Activated T-helper 1 cell treated with anti-CD3 and anti-CD28 coated beads, Interleukin-12 subunit alpha, Interleukin-12 subunit beta, Interleukin-2, Interleukin-4 antibody, amounts not matched to agents 30 ng/mL and 10 ng/mL and 1 ng/mL, durations not matched to agents 14 hours and 24 hours and 36 hours (primary cell): ENCODE results near the gene ZNF804B. TPM values are rescaled to one million over a fixed set of nuclear protein-coding genes. Genes with fewer than 3 reads are reported as not detected.

Source experiments
- DNase-seq: peaks from one replicate; pipeline ENCODE4 v3.0.0; 2021; ENCODE audit warnings: low spot score
- H3K27ac Mint-ChIP-seq: one replicate; pipeline ENCODE4 v1.8.0; 2021; ENCODE audit warnings: mild to moderate bottlenecking, mixed read lengths
- H3K27me3 Mint-ChIP-seq: one replicate; pipeline ENCODE4 v1.8.0; 2022; ENCODE audit warnings: mild to moderate bottlenecking, moderate library complexity, mixed read lengths; ENCODE audit not compliant: insufficient read depth
- H3K36me3 Mint-ChIP-seq: one replicate; pipeline ENCODE4 v1.8.0; 2021; ENCODE audit warnings: low read depth, mixed read lengths
- H3K4me1 Mint-ChIP-seq: one replicate; pipeline ENCODE4 v1.8.0; 2021; ENCODE audit warnings: low read depth, mixed read lengths
- H3K4me3 Mint-ChIP-seq: one replicate; pipeline ENCODE4 v1.8.0; 2021; ENCODE audit warnings: mild to moderate bottlenecking, moderate library complexity, mixed read lengths
- H3K9me3 Mint-ChIP-seq: one replicate; pipeline ENCODE4 v1.8.0; 2021; ENCODE audit warnings: mixed read lengths
- intact Hi-C: fragments of 100-400 bp; cut with micrococcal nuclease; formaldehyde crosslinking; loops from one replicate; pipeline ENCODE4 v1.15.1; 2024
- total RNA-seq: library from RNA; stranded (reverse); gene quantifications from 2 replicates; pipeline ENCODE4 v1.2.3, GENCODE V29; 2022

ZNF804B gene
- total RNA-seq, 1 donor from 2014 or later: not detected

DNA sequence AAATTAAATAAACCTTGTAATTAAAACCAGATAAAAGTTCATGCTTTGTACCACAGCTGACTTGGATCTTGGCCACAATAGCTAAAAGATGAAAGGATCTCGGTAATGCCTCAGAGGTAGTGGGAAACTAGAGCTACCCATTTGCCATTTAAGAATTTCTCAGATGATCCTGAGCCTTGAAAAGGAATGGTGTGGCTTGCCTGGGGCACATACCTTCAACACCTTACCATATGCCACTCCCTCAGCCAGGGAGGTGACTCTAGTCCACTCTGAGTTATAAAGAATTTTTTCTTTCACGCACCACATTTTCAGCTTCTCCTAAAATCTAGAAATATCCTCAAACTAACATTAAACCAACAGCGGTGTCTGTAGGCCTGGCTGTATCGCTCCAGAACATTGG lies 552.4 kb downstream of the ZNF804B start:
- H3K27me3 Mint-ChIP-seq: no peaks in the 10 kb centered on the region
- H3K4me3 Mint-ChIP-seq: no peak overlapping the region
- intact Hi-C loops: no loop called here
- H3K27ac Mint-ChIP-seq: no peak overlapping the region
- H3K9me3 Mint-ChIP-seq: no peaks in the 10 kb centered on the region
- DNase-seq: no peak
- no peaks in the 10 kb centered on the region for H3K4me1 Mint-ChIP-seq
- no peaks in the 10 kb centered on the region for H3K36me3 Mint-ChIP-seq

DNA sequence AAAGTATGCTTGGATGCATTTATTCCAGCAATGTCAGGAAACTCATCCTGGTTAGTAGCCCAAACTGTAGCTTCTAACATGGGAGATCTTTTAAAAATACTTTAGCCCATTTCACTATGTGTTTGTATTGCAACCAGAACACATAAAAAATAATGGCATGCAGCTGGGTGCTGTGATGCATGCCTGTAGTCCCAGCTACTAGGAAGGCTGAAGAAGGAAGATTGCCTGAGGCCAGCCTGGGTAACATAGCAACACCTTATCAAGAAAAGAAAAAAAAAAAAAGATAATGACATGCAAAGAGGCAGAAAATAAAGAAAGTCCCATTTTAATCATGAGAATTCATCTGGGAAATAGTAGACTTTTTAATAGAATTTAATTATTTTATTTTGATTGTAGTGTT lies 553.1 kb downstream of the ZNF804B start:
- no peak for DNase-seq
- no peak overlapping the region for H3K27ac Mint-ChIP-seq
- no peaks in the 10 kb centered on the region for H3K4me1 Mint-ChIP-seq
- H3K4me3 Mint-ChIP-seq: no peak overlapping the region
- H3K27me3 Mint-ChIP-seq: no peaks in the 10 kb centered on the region
- H3K36me3 Mint-ChIP-seq: no peaks in the 10 kb centered on the region
- intact Hi-C loops: no loop called here
- no peaks in the 10 kb centered on the region for H3K9me3 Mint-ChIP-seq

DNA sequence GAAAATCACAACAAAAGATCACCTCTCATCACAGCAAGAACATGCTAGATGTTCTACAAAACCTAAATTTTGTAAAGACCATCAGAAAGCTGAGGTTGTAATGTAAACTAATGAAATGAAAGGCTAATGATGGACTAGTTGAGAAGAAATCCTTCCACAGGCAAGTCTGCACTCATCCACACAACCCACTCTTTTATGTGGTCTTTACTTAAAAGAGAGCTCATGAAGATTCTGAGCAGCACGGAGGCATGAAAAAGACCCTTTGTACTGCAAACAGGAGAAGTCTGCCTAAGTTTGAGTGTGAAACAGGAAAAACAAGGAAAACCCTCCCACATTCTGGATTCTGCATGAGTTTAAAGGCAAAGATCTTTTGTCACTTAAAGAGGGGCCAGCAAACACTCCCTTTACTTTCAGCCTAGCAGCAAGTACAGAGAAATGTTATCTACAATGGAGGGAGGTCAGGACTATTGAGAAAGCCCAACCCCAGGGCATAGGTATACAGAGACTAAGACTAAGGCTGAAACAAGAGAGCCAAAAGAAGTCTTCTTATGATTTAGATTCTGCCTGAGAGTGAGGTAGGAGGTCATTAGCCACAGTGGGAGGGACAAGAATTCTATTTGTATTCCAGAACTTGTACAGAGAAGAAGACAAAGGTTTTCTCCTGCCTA lies 557.2 kb downstream of the ZNF804B start:
- Mint-ChIP-seq H3K36me3 (no peaks in the 10 kb centered on the region), H3K4me1 (no peaks in the 10 kb centered on the region), H3K27ac (no peak overlapping the region), H3K4me3 (no peak overlapping the region), H3K9me3 (no peaks in the 10 kb centered on the region), H3K27me3 (no peaks in the 10 kb centered on the region)
- intact Hi-C loops: no loop called here
- DNase-seq: no peak

DNA sequence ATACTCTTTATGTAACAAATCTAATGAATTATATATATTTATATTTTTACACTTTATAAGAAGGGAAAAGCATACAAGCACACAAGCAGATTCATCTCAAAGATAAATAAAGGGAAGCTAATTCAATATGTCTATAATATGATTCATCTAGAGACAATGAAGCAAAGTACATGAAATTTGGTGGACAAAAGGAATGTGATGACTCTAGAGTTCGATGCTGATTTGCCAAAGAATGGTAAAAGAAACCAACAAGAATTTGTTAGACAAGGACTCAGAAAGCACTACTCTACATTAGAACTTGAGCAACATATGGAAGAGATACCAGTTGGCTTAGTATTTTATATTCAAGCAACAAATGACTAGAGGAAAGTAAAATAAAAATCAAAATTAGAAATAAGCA lies 572.5 kb downstream of the ZNF804B start:
- no peak for DNase-seq
- H3K4me1 Mint-ChIP-seq: no peaks in the 10 kb centered on the region
- H3K27ac Mint-ChIP-seq: no peak overlapping the region
- no peaks in the 10 kb centered on the region for H3K27me3 Mint-ChIP-seq
- intact Hi-C loops: no loop called here
- H3K36me3 Mint-ChIP-seq: no peaks in the 10 kb centered on the region
- no peaks in the 10 kb centered on the region for H3K9me3 Mint-ChIP-seq
- no peak overlapping the region for H3K4me3 Mint-ChIP-seq

DNA sequence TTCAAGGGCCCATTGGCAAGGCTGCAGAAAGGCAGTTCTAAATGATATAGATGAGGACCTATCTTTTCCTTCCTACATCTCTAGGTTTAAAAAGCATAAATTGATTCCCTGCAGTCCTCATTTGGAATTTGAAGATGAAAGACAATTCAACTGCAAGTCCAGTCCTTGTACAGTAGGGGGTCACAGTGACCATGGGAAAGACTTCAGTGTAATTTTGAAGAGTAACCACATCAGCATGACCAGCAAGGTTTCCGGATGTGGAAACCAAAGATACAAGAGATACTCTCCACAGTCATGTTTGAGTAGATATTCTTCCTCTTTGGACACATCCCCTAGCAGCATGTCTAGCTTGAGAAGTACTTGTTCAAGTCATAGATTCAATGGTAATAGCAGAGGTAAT lies 575.3 kb downstream of the ZNF804B start:
- no peak overlapping the region for H3K4me3 Mint-ChIP-seq
- no peak for DNase-seq
- no peaks in the 10 kb centered on the region for H3K27me3 Mint-ChIP-seq
- intact Hi-C loops: no loop called here
- H3K9me3 Mint-ChIP-seq: no peaks in the 10 kb centered on the region
- no peaks in the 10 kb centered on the region for H3K4me1 Mint-ChIP-seq
- no peaks in the 10 kb centered on the region for H3K36me3 Mint-ChIP-seq
- no peak overlapping the region for H3K27ac Mint-ChIP-seq

DNA sequence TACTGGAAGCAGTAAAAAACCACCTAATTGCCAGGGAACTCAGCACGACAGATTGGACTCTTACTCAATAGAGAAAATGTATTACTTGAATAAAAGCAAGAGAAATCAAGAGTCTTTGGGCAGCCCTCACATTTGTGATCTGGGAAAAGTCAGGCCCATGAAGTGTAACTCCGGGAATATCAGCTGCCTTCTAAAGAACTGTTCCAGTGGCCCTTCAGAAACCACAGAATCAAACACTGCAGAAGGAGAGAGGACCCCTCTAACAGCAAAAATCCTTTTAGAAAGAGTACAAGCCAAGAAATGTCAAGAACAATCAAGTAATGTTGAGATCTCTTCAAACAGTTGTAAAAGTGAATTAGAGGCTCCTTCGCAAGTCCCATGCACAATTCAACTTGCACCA lies 576.0 kb downstream of the ZNF804B start:
- Mint-ChIP-seq H3K4me1 (no peaks in the 10 kb centered on the region), H3K9me3 (no peaks in the 10 kb centered on the region), H3K4me3 (no peak overlapping the region), H3K36me3 (no peaks in the 10 kb centered on the region), H3K27ac (no peak overlapping the region), H3K27me3 (no peaks in the 10 kb centered on the region)
- intact Hi-C loops: no loop called here
- DNase-seq: no peak

DNA sequence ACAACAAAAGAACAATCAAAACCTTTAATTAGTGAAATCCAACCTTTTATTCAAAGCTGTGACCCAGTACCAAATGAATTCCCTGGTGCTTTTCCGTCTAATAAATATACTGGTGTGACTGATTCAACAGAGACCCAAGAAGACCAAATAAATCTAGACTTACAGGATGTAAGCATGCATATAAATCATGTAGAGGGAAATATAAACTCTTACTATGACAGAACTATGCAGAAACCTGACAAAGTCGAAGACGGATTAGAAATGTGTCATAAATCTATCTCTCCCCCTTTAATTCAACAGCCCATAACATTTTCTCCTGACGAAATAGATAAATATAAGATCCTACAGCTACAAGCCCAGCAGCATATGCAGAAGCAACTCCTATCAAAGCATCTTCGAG lies 576.6 kb downstream of the ZNF804B start:
- Mint-ChIP-seq H3K27ac (no peak overlapping the region), H3K4me1 (no peaks in the 10 kb centered on the region), H3K4me3 (no peak overlapping the region), H3K36me3 (no peaks in the 10 kb centered on the region), H3K27me3 (no peaks in the 10 kb centered on the region), H3K9me3 (no peaks in the 10 kb centered on the region)
- DNase-seq: no peak
- intact Hi-C loops: no loop called here

DNA sequence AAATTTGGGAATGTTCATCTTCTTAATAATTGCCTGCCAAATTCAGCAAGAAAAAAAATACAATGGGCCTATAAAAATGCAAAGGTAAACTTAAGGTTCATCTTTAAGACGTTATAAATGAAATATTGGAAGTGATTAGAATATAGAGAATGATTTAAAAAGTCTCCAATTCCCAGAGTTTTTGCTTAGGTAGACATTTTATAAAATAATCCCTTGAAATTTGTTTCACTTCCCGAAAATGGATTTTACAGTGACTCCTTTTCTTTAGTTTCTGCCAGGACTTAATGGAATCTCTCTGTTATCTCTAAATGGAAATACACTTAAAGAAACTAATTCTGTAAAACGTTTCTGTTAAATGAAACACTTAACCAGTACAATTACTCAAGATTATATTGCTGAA lies 580.2 kb downstream of the ZNF804B start:
- Mint-ChIP-seq H3K4me1 (no peaks in the 10 kb centered on the region), H3K9me3 (no peaks in the 10 kb centered on the region), H3K27ac (no peak overlapping the region), H3K27me3 (no peaks in the 10 kb centered on the region), H3K4me3 (no peak overlapping the region), H3K36me3 (no peaks in the 10 kb centered on the region)
- intact Hi-C loops: loop anchor here (5.0 kb wide), 1 partner anchor 283 kb away; no protein-coding TSS in a partner anchor
- no peak for DNase-seq

DNA sequence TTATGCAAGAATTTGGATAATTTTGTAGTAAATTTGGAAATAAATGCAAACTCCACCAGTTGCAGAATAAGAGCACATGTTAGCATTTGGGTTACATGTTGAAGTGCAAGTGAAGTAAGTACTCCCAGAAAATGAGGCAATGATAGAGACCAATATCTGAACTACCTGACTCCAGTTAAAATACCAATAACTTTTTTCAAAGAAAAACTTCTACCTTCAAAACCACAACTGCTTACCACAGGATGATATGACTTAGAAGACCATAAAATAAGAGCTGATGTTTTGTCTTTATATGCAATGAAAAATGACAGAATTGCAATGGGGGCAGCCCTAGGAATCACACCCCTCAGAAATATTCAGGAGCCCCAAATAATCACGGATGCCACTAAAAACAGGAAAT lies 597.6 kb downstream of the ZNF804B start:
- intact Hi-C loops: no loop called here
- Mint-ChIP-seq H3K36me3 (no peaks in the 10 kb centered on the region), H3K9me3 (no peaks in the 10 kb centered on the region)

DNA sequence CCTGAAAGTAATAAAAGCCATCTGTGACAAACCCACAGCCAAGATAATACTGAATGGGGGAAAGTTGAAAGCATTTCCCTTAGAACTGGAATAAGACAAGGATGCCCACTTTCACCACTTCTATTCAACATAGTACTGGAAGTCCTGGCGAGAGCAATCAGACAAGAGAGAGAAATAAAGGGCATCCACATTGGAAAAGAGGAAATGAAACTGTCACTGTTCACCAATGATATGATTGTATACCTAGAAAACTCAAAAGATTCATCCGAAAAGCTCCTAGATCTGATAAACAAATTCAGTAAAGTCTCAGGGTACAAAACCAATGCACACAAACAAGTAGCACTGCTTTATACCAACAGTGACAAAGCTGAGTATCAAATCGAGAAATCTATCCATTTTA lies 617.7 kb downstream of the ZNF804B start:
- intact Hi-C loops: no loop called here
- Mint-ChIP-seq H3K4me3 (no peak overlapping the region), H3K9me3 (no peaks in the 10 kb centered on the region), H3K36me3 (no peaks in the 10 kb centered on the region), H3K27ac (no peak overlapping the region), H3K27me3 (no peaks in the 10 kb centered on the region), H3K4me1 (no peaks in the 10 kb centered on the region)
- DNase-seq: no peak

More for the DNA sequence above, 597.6 kb downstream of the ZNF804B start:
- Mint-ChIP-seq H3K27ac (no peak overlapping the region), H3K4me3 (no peak overlapping the region), H3K27me3 (no peaks in the 10 kb centered on the region), H3K4me1 (no peaks in the 10 kb centered on the region)
- no peak for DNase-seq

DNA sequence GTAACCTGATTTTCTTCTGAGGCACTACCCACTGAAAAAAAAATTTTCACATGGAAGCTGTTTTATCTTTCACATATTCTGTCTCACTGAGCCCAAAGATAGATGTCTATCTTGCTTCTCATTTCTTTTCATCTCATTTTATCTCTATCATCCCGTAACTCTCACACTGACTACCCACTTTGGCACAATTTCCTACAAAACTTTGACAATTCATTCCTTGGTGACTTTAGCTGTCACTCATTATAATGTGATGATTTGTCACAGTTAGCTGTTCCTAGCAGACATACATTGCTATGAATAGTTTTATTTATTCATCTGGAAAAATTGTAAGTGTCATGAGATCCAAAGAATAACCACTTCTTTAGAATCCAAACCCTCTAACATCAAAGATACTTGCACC lies 625.9 kb downstream of the ZNF804B start:
- intact Hi-C loops: no loop called here
- H3K27me3 Mint-ChIP-seq: no peaks in the 10 kb centered on the region
- no peak overlapping the region for H3K27ac Mint-ChIP-seq
- no peaks in the 10 kb centered on the region for H3K4me1 Mint-ChIP-seq
- H3K4me3 Mint-ChIP-seq: no peak overlapping the region
- H3K9me3 Mint-ChIP-seq: no peaks in the 10 kb centered on the region
- no peak for DNase-seq
- H3K36me3 Mint-ChIP-seq: no peaks in the 10 kb centered on the region

Other genes with a start within 250 kb of the ZNF804B start
- gene TEX47, start 36.0 kb downstream of the ZNF804B start, total RNA-seq: not detected in 2 replicates